Parathyroid adenoma (tissue), 2 donors: ENCODE data around the gene TGFBR2.
A peak's percentile ranks its signal among the peaks of the same experiment; 100 is the strongest.

ENCODE experiments used
- H2AFZ ChIP-seq: fragments of 300-600 bp; sonication (generic); one replicate; pipeline ENCODE4 v1.7.0; 2017; ENCODE audit warnings: antibody characterized with exemption, mild to moderate bottlenecking
- H3K27ac ChIP-seq: fragments of 300-600 bp; sonication (generic); one replicate; pipeline ENCODE4 v1.7.0; 2017
- H3K27me3 ChIP-seq: fragments of 300-600 bp; sonication (generic); one replicate; pipeline ENCODE4 v1.7.0; 2017; ENCODE audit warnings: low read length; ENCODE audit not compliant: control insufficient read depth, insufficient read depth
- H3K36me3 ChIP-seq: fragments of 300-600 bp; sonication (generic); one replicate; pipeline ENCODE4 v1.7.0; 2017; ENCODE audit warnings: low read length; ENCODE audit not compliant: control insufficient read depth, insufficient read depth
- H3K4me1 ChIP-seq: fragments of 300-600 bp; sonication (generic); one replicate; pipeline ENCODE4 v1.7.0; 2017; ENCODE audit warnings: control low read depth
- H3K4me2 ChIP-seq: fragments of 300-600 bp; sonication (generic); one replicate; pipeline ENCODE4 v1.7.0; 2017; ENCODE audit warnings: low read length
- H3K4me3 ChIP-seq: fragments of 300-600 bp; sonication (generic); one replicate; pipeline ENCODE4 v1.7.0; 2017; ENCODE audit warnings: low read depth, low read length
- H3K79me2 ChIP-seq: fragments of 300-600 bp; sonication (generic); one replicate; pipeline ENCODE4 v1.7.0; 2017; ENCODE audit warnings: control low read depth
- H3K9ac ChIP-seq: fragments of 300-600 bp; sonication (generic); one replicate; pipeline ENCODE4 v1.7.0; 2017; ENCODE audit warnings: mild to moderate bottlenecking
- H3K9me3 ChIP-seq: fragments of 300-600 bp; sonication (generic); one replicate; pipeline ENCODE4 v1.7.0; 2017; ENCODE audit warnings: low read length; ENCODE audit not compliant: control insufficient read depth
- CTCF ChIP-seq: fragments of 300-600 bp; sonication (generic); IDR thresholded peaks from one replicate; pipeline ENCODE4 v1.7.0; 2017; ENCODE audit warnings: antibody characterized with exemption, mild to moderate bottlenecking
- donor health status: primary hyperparathyroidism.

The TGFBR2 gene

GRCh38 chr3:30605005-30605404 lies 1.4 kb upstream of the TGFBR2 start:
- H3K27me3 ChIP-seq = no peaks in the 10 kb centered on the region
- H3K27ac ChIP-seq = no peak overlapping the region
- no peaks in the 10 kb centered on the region for H3K79me2 ChIP-seq
- no peak for TF ChIP-seq CTCF
- H3K4me2 ChIP-seq = no peak overlapping the region
- H3K9ac ChIP-seq = no peak overlapping the region
- H3K4me3 ChIP-seq = no peak overlapping the region
- H2AFZ ChIP-seq = no peak overlapping the region
- no peaks in the 10 kb centered on the region for H3K4me1 ChIP-seq
- no peaks in the 10 kb centered on the region for H3K36me3 ChIP-seq
- H3K9me3 ChIP-seq = no peaks in the 10 kb centered on the region

GRCh38 chr3:30605706-30606300 lies 598 bp upstream of the TGFBR2 start:
- Histone ChIP-seq H3K9ac (no peak overlapping the region), H3K27ac (peak overlapping the region; percentile 3), H3K4me3 (peak overlapping the region; percentile 81), H3K9me3 (no peaks in the 10 kb centered on the region), H2AFZ (peak overlapping the region; percentile 91), H3K4me1 (no peaks in the 10 kb centered on the region), H3K79me2 (no peaks in the 10 kb centered on the region), H3K27me3 (no peaks in the 10 kb centered on the region), H3K36me3 (no peaks in the 10 kb centered on the region), H3K4me2 (peak overlapping the region; percentile 76)
- TF ChIP-seq CTCF = no peak

GRCh38 chr3:30607032-30607833 lies 832 bp downstream of the TGFBR2 start:
- Histone ChIP-seq H3K4me1 (no peaks in the 10 kb centered on the region), H3K9ac (no peak overlapping the region), H3K4me2 (peak overlapping the region; percentile 76), H3K27ac (peak overlapping the region; percentile 75), H3K9me3 (no peaks in the 10 kb centered on the region), H3K36me3 (no peaks in the 10 kb centered on the region), H2AFZ (peak overlapping the region; percentile 91), H3K79me2 (no peaks in the 10 kb centered on the region), H3K4me3 (peak overlapping the region; percentile 81), H3K27me3 (no peaks in the 10 kb centered on the region)
- TF ChIP-seq CTCF = no peak

GRCh38 chr3:30608598-30608947 lies 2.2 kb downstream of the TGFBR2 start:
- Histone ChIP-seq H3K9ac (no peak overlapping the region), H3K4me1 (no peaks in the 10 kb centered on the region)

More at GRCh38 chr3:30608598-30608947, 2.2 kb downstream of the TGFBR2 start:
- Histone ChIP-seq H2AFZ (no peak overlapping the region), H3K4me2 (peak overlapping the region; percentile 13), H3K27me3 (no peaks in the 10 kb centered on the region), H3K36me3 (no peaks in the 10 kb centered on the region), H3K27ac (peak overlapping the region; percentile 1), H3K4me3 (peak overlapping the region; percentile 11), H3K79me2 (no peaks in the 10 kb centered on the region), H3K9me3 (no peaks in the 10 kb centered on the region)
- TF ChIP-seq CTCF = no peak
